ENCODE results near the gene FGF11.

DNA sequence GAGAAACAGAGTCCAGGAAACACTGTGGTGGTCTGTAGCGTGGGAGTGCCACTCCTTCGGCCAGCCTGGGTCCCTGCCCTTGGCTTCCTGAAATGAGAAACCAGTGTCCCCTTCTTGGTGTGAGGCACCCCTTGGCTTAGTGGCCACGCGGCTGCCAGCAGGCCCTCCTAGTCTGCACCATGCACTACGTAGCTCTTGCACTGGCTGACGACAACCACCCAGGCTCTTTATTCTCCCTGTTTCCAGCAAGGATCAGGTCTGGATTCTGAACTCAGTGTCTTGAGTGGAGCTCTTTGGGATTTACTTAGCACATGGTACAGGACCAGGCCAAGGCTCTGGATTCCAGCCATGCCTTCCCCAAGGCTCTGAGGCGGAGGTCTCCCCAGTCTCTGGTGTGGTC, 11.8 kb upstream of the FGF11 start:
- TF ChIP-seq, protein P1, sequence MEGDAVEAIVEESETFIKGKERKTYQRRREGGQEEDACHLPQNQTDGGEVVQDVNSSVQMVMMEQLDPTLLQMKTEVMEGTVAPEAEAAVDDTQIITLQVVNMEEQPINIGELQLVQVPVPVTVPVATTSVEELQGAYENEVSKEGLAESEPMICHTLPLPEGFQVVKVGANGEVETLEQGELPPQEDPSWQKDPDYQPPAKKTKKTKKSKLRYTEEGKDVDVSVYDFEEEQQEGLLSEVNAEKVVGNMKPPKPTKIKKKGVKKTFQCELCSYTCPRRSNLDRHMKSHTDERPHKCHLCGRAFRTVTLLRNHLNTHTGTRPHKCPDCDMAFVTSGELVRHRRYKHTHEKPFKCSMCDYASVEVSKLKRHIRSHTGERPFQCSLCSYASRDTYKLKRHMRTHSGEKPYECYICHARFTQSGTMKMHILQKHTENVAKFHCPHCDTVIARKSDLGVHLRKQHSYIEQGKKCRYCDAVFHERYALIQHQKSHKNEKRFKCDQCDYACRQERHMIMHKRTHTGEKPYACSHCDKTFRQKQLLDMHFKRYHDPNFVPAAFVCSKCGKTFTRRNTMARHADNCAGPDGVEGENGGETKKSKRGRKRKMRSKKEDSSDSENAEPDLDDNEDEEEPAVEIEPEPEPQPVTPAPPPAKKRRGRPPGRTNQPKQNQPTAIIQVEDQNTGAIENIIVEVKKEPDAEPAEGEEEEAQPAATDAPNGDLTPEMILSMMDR (IDR thresholded peaks at IDR 0.05; ENCODE audit: extremely low read depth in 1 of 2, insufficient read depth in 1 of 2, low read depth in 1 of 2, low read length in 2 of 2) = no peak
- TF ChIP-seq POLR2A (IDR thresholded peaks at IDR 0.05; ENCODE audit: low read depth, low read length) (no peak), FOS (IDR thresholded peaks at IDR 0.05; ENCODE audit: borderline replicate concordance, insufficient read depth, low read length) (no peak), POLR2AphosphoS5 (IDR thresholded peaks at IDR 0.05; ENCODE audit: insufficient read depth, low read depth, low read length) (no peak), EZH2 (IDR thresholded peaks at IDR 0.05; ENCODE audit: borderline replicate concordance, low read depth, low read length, severe bottlenecking) (no peak), MYC (IDR thresholded peaks at IDR 0.05; ENCODE audit: low read depth, low read length) (no peak), GATA2 (IDR thresholded peaks at IDR 0.05; ENCODE audit: insufficient read depth, insufficient read length, low read depth, low read length) (no peak)
- TF ChIP-seq, protein P2, sequence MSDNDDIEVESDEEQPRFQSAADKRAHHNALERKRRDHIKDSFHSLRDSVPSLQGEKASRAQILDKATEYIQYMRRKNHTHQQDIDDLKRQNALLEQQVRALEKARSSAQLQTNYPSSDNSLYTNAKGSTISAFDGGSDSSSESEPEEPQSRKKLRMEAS (IDR thresholded peaks at IDR 0.05; ENCODE audit: insufficient read depth, insufficient read length) = no peak
